Esophagus squamous epithelium (tissue), 4 donors: ENCODE data around the gene NBL1.

Experiments
- POLR2A ChIP-seq, 4 donors: fragments of 450-650 bp; IDR thresholded peaks; one replicate each; pipeline ENCODE4 v1.6.1; 2017; ENCODE audit warnings: antibody characterized with exemption in 4 of 4, mild to moderate bottlenecking in 4 of 4, moderate library complexity in 3 of 4
- TF ChIP-seq, protein P1 (sequence below), 6 experiments: fragments of 450-650 bp in 4 of 6; fragments of 200-600 bp in 2 of 6; sonication (generic) in 2 of 6; IDR thresholded peaks; one replicate each; pipeline ENCODE4 v1.5.1; 2016 to 2019; ENCODE audit warnings: antibody characterized with exemption in 6 of 6, mild to moderate bottlenecking in 4 of 6, moderate library complexity in 4 of 6

DNA sequence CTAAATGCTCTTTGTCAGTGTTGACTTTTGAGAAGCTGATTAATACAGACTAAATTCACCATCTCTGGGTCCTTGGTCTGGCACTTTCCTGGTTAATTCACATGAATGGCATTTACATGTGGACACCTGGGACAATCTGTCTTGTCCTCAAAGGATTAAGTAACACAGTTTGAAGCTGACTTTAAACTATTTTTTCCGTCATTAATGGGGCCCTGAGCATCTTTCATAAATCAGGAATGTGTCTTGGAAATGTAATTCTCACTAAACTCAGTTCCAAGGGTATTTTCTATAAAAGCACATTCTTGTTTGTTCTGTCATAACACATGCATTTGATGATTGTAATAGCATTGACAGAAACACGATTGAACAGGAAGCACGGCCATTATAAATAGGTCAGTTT, 26.7 kb upstream of the NBL1 start:
- TF ChIP-seq, protein P1, sequence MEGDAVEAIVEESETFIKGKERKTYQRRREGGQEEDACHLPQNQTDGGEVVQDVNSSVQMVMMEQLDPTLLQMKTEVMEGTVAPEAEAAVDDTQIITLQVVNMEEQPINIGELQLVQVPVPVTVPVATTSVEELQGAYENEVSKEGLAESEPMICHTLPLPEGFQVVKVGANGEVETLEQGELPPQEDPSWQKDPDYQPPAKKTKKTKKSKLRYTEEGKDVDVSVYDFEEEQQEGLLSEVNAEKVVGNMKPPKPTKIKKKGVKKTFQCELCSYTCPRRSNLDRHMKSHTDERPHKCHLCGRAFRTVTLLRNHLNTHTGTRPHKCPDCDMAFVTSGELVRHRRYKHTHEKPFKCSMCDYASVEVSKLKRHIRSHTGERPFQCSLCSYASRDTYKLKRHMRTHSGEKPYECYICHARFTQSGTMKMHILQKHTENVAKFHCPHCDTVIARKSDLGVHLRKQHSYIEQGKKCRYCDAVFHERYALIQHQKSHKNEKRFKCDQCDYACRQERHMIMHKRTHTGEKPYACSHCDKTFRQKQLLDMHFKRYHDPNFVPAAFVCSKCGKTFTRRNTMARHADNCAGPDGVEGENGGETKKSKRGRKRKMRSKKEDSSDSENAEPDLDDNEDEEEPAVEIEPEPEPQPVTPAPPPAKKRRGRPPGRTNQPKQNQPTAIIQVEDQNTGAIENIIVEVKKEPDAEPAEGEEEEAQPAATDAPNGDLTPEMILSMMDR (IDR thresholded peaks at IDR 0.05) = no peak
- TF ChIP-seq POLR2A (IDR thresholded peaks at IDR 0.05) = no peak
